ENCODE measurements around the gene ZNF728.
"Not testable (repeated sequence)": the region's sequence is repeated elsewhere in the genome, so short reads cannot be mapped to it uniquely, and the experiment has no call there.

Gene ZNF728

GRCh38 chr19:23002690-23003422, at the start of gene ZNF728:
ZNF728 (minus strand) TSS chr19:23003176; CDS start chr19:23003030, 146 bp downstream.
- peak within 1 kb of the TSS; percentile 69 for H3K27ac ChIP-seq
- TF ChIP-seq ZFX (IDR thresholded peaks at IDR 0.05; ENCODE audit: borderline replicate concordance) (no peak), CTCF (IDR thresholded peaks at IDR 0.05) (no peak)

- no peak for TF ChIP-seq CTCF (IDR thresholded peaks at IDR 0.05)
- TF ChIP-seq ZFX (IDR thresholded peaks at IDR 0.05; ENCODE audit: borderline replicate concordance), result no peak
- H3K27ac ChIP-seq, result no peak overlapping the region
Observed at GRCh38 chr19:23052349-23052748, 49.4 kb upstream of the ZNF728 start.

GRCh38 chr19:23049256-23049655, 46.3 kb upstream of the ZNF728 start:
- TF ChIP-seq CTCF (IDR thresholded peaks at IDR 0.05) (no peak), ZFX (IDR thresholded peaks at IDR 0.05; ENCODE audit: borderline replicate concordance) (no peak)
- H3K27ac ChIP-seq, result no peak overlapping the region

- H3K27ac ChIP-seq, result no peak overlapping the region
- TF ChIP-seq CTCF (IDR thresholded peaks at IDR 0.05) (no peak), ZFX (IDR thresholded peaks at IDR 0.05; ENCODE audit: borderline replicate concordance) (no peak)
Observed at GRCh38 chr19:23046743-23047142, 43.8 kb upstream of the ZNF728 start.

GRCh38 chr19:23033721-23034120, 30.7 kb upstream of the ZNF728 start:
- no peak overlapping the region for H3K27ac ChIP-seq
- TF ChIP-seq CTCF (IDR thresholded peaks at IDR 0.05) (no peak), ZFX (IDR thresholded peaks at IDR 0.05; ENCODE audit: borderline replicate concordance) (no peak)

GRCh38 chr19:23015660-23016059, 12.7 kb upstream of the ZNF728 start:
- no peak overlapping the region for H3K27ac ChIP-seq
- TF ChIP-seq CTCF (IDR thresholded peaks at IDR 0.05), result no peak
- TF ChIP-seq ZFX (IDR thresholded peaks at IDR 0.05; ENCODE audit: borderline replicate concordance), result no peak

GRCh38 chr19:22994957-22995356, 8.0 kb downstream of the ZNF728 start:
- not testable (repeated sequence) for H3K27ac ChIP-seq

- H3K27ac ChIP-seq, result no peak overlapping the region
- TF ChIP-seq CTCF (IDR thresholded peaks at IDR 0.05) (no peak), ZFX (IDR thresholded peaks at IDR 0.05; ENCODE audit: borderline replicate concordance) (no peak)
Observed at GRCh38 chr19:22976248-22976647, 26.7 kb downstream of the ZNF728 start.

GRCh38 chr19:22975546-22976136, 27.3 kb downstream of the ZNF728 start:
- not testable (repeated sequence) for H3K27ac ChIP-seq

All from 22Rv1 (cell line).